BJ (cell line): ENCODE results near the gene BMAL1. TPM values are rescaled to one million over a fixed set of nuclear protein-coding genes. Genes with fewer than 3 reads are reported as not detected.

Experiments
- CTCF ChIA-PET: fragments of 350-600 bp; formaldehyde crosslinking; extraction: SDS; loops from one replicate; lab custom pipeline; 2021; ENCODE audit warnings: antibody characterized with exemption, inconsistent platforms; lab: Yijun Ruan, JAX
- POLR2A ChIA-PET: fragments of 300-600 bp; sonication (Branson Sonifier 250); formaldehyde crosslinking; extraction: SDS; loops from one replicate; lab custom pipeline; 2021; ENCODE audit warnings: antibody characterized with exemption; lab: Charles Lee
- DNase-seq: peaks from one replicate; pipeline ENCODE4 v3.0.0-alpha.2; 2011; ENCODE audit warnings: low read depth
- H3K27me3 ChIP-seq: 2 replicates; pipeline ENCODE4 v1.6.0; 2011; ENCODE audit warnings: low read length; ENCODE audit not compliant: control insufficient read depth, insufficient read depth
- H3K36me3 ChIP-seq: 2 replicates; pipeline ENCODE4 v1.5.1; 2011; ENCODE audit warnings: low read length; ENCODE audit not compliant: control insufficient read depth, insufficient read depth
- H3K4me3 ChIP-seq: 2 replicates; pipeline ENCODE4 v1.5.1; 2011; ENCODE audit warnings: low read depth, mild to moderate bottlenecking, control low read depth, low read length
- CTCF ChIP-seq: IDR thresholded peaks from 2 replicates; pipeline ENCODE4 v1.5.1; 2011; ENCODE audit warnings: low read depth, mild to moderate bottlenecking, control low read depth, inconsistent platforms, low read length, moderate library complexity; ENCODE audit not compliant: insufficient read depth
- polyA plus RNA-seq: library from polyadenylated mRNA; depleted of rRNA; stranded (reverse); fragments of >200 nt; gene quantifications from 2 replicates; pipeline ENCODE4 v1.2.3, GENCODE V29; 2011

Gene BMAL1
- polyA plus RNA-seq, 1 experiment: 6.1 TPM

GRCh38 chr11:13269775-13270174, 7.8 kb upstream of the BMAL1 start:
- no peaks in the 10 kb centered on the region for H3K36me3 ChIP-seq
- POLR2A ChIA-PET: no interaction called here
- H3K27me3 ChIP-seq: peaks cover 3% of the 10 kb centered on the region
- TF ChIP-seq CTCF: no peak
- H3K4me3 ChIP-seq: no peak overlapping the region
- CTCF ChIA-PET: no interaction called here
- no peak for DNase-seq

GRCh38 chr11:13271060-13271693, 6.4 kb upstream of the BMAL1 start:
- ChIA-PET POLR2A (no interaction called here), CTCF (interaction anchor here (0.8 kb wide), 1 partner anchor 72 kb away, joined by 3 read pairs; no protein-coding TSS in a partner anchor)
- Histone ChIP-seq H3K36me3 (no peaks in the 10 kb centered on the region), H3K27me3 (peaks cover 6% of the 10 kb centered on the region), H3K4me3 (no peak overlapping the region)
- TF ChIP-seq CTCF: no peak
- DNase-seq: no peak

GRCh38 chr11:13276454-13276831, 1.1 kb upstream of the BMAL1 start:
- ChIA-PET POLR2A (no interaction called here), CTCF (interaction anchor here (1.6 kb wide), 1 partner anchor 59 kb away, joined by 4 read pairs; no protein-coding TSS in a partner anchor)
- no peak for DNase-seq
- TF ChIP-seq CTCF: no peak
- H3K4me3 ChIP-seq: peak overlapping the region; percentile 75
- no peaks in the 10 kb centered on the region for H3K36me3 ChIP-seq
- H3K27me3 ChIP-seq: peaks cover 6% of the 10 kb centered on the region

GRCh38 chr11:13276832-13277767, 490 bp upstream of the BMAL1 start:
- peak; percentile 84 for DNase-seq
- TF ChIP-seq CTCF: no peak
- Histone ChIP-seq H3K36me3 (no peaks in the 10 kb centered on the region), H3K27me3 (peaks cover 6% of the 10 kb centered on the region), H3K4me3 (peak overlapping the region; percentile 75)
- ChIA-PET POLR2A (no interaction called here), CTCF (interaction anchor here (1.6 kb wide), 1 partner anchor 58 kb away, joined by 4 read pairs; no protein-coding TSS in a partner anchor)
